Fibroblast of pulmonary artery (primary cell): ENCODE measurements around the gene SLC13A2.
A peak's percentile ranks its signal among the peaks of the same experiment; 100 is the strongest.

Experiments used
- DNase-seq: peaks from one replicate; pipeline ENCODE4 v3.0.0-alpha.2; 2010; ENCODE audit warnings: low read depth
- H3K4me3 ChIP-seq: replicated peaks from 2 replicates; pipeline ENCODE4 v1.5.1; 2011; ENCODE audit warnings: low read depth, mild to moderate bottlenecking, control low read depth, low read length, moderate library complexity
- TF ChIP-seq, protein P1 (sequence below): IDR thresholded peaks from 2 replicates; pipeline ENCODE4 v1.5.1; 2011; ENCODE audit warnings: mild to moderate bottlenecking, control low read depth, low read length, inconsistent platforms; ENCODE audit errors: missing control alignments

SLC13A2 gene

GRCh38 chr17:28524476-28525424 is 51.3 kb downstream of the SLC13A2 start:
- TF ChIP-seq, protein P1, sequence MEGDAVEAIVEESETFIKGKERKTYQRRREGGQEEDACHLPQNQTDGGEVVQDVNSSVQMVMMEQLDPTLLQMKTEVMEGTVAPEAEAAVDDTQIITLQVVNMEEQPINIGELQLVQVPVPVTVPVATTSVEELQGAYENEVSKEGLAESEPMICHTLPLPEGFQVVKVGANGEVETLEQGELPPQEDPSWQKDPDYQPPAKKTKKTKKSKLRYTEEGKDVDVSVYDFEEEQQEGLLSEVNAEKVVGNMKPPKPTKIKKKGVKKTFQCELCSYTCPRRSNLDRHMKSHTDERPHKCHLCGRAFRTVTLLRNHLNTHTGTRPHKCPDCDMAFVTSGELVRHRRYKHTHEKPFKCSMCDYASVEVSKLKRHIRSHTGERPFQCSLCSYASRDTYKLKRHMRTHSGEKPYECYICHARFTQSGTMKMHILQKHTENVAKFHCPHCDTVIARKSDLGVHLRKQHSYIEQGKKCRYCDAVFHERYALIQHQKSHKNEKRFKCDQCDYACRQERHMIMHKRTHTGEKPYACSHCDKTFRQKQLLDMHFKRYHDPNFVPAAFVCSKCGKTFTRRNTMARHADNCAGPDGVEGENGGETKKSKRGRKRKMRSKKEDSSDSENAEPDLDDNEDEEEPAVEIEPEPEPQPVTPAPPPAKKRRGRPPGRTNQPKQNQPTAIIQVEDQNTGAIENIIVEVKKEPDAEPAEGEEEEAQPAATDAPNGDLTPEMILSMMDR = no peak
- peak; percentile 57 for DNase-seq
- no peak overlapping the region for H3K4me3 ChIP-seq

GRCh38 chr17:28526381-28526780 is 52.9 kb downstream of the SLC13A2 start:
- TF ChIP-seq, protein P1 = no peak
- H3K4me3 ChIP-seq = no peak overlapping the region
- DNase-seq = no peak

- TF ChIP-seq, protein P1 = no peak
- no peak overlapping the region for H3K4me3 ChIP-seq
- no peak for DNase-seq
Measured at GRCh38 chr17:28527181-28527681, 53.8 kb downstream of the SLC13A2 start.

DNA sequence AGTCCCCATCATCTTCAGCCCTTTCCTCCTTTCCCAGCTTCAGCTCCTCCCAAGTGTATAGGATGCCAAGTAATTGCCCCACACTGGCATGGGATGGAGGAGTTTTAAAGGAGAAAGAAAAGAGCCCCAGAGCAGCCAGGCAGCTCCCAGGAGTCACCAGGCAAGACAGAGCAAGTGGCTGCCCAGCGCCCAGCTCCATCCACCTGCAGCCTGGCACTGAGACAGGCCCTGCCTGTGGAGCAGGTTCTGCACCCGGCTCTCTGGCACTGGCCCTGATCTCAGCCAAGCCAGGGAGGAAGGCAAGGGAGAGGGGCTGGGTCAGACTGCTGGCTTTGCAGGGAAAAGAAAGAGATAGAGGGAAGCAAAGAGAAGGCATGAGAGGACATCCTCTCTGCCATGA is 54.4 kb downstream of the SLC13A2 start:
- no peak for DNase-seq
- TF ChIP-seq, protein P1 = no peak
- no peak overlapping the region for H3K4me3 ChIP-seq

DNA sequence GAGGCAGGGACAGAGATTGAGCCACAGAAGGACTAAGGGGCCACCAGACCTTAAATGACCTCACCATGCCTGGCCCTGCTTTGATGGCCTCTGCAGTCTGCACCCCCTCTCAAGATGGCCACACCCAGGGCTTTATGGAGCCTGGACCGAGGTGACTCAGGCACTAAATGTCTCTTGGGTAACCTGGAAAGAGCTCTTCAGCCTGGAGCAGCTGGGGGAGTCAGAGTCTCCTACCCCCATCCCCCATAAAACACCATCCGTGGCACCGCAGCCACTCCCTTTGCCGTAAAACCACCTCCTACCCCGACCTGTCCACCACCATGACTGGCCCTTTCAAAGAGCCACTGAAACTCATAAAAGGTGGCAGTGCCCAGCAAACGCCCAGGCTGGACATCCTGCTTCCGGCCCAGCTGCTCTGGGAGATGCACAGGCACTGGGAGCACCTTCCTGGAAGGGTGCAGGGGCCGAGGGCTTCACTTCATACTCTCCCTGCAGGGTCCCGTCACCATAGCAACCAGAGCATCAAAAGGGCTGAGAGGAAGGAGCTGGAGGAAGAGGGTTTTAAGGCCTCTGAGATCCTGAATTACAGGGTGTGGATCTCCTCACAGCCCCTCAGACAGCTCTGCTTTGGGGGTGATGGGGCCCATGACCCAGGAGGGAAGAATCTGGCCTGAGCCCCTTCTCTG is 55.0 kb downstream of the SLC13A2 start:
- no peak for DNase-seq
- TF ChIP-seq, protein P1 = no peak
- no peak overlapping the region for H3K4me3 ChIP-seq

DNA sequence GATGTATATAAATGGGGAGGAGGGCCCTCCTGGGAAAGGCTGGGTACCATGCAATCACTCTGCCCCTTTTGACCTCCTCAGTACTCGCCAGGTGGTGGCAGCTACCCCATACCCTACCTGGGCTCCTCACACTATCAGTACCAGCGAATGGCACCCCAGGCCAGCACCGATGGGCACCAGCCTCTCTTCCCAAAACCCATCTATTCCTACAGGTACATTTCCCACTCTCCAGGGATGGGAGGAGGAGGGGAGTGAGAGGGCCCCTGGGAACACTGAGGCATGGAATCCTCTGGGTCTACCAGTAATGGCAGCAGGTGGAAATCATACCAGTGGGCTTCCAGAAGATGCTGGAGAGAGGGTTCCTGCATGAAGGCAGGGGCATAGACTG is 55.6 kb downstream of the SLC13A2 start:
- H3K4me3 ChIP-seq = no peak overlapping the region
- DNase-seq = no peak
- TF ChIP-seq, protein P1 = no peak
